K562 (cell line): ENCODE data around the gene MPHOSPH9. TPM values are rescaled to one million over a fixed set of nuclear protein-coding genes. Genes with fewer than 3 reads are reported as not detected.

Experiments
- FOXP4 ChIP-seq: sonication (generic); formaldehyde crosslinking; IDR thresholded peaks from 2 replicates; pipeline ENCODE4 v1.8.0; 2022; ENCODE audit warnings: mild to moderate bottlenecking, missing genetic modification reagents, borderline replicate concordance
- LEF1 ChIP-seq: fragments of 450-650 bp; IDR thresholded peaks from 2 replicates; pipeline ENCODE4 v1.6.1; 2016; ENCODE audit warnings: mild to moderate bottlenecking
- MLLT1 ChIP-seq, 2 experiments: fragments of 450-650 bp; IDR thresholded peaks; 2 replicates each; pipeline ENCODE4 v1.6.1; 2016
- polyA plus RNA-seq, 8 experiments: library from polyadenylated mRNA; depleted of rRNA in 4 of 8; stranded (reverse) in 5 of 8; unstranded in 3 of 8; fragments of >200 nt; fragmentation: Nextera tagmentation in 2 of 8; fragmentation: Illumina TruSeq in 1 of 8; extraction: Ambion mirVana in 2 of 8; extraction: Trizol in 1 of 8; gene quantifications; 2 replicates each; pipeline versions ENCODE4 v1.2.1 to v1.2.3, GENCODE V29; 2011 to 2014; ENCODE audit warnings: inconsistent platforms in 1 of 8, missing spikeins in 1 of 8
- total RNA-seq, 7 experiments: library from RNA; depleted of rRNA in 6 of 7; stranded (reverse); fragments of >200 nt in 6 of 7; fragmentation: Illumina TruSeq in 2 of 7; extraction: Trizol in 2 of 7; gene quantifications; 2 replicates each; pipeline versions ENCODE4 v1.2.1 to v1.2.3, GENCODE V29; 2011 to 2021; ENCODE audit warnings: low replicate concordance in 1 of 7
- TF ChIP-seq, protein P1 (sequence below): fragments of 250-450 bp; sonication (Bioruptor Pico); IDR thresholded peaks from 2 replicates; pipeline ENCODE4 v1.5.0; 2021

The MPHOSPH9 gene
- total and polyA plus RNA-seq, 9 of the 15 experiments (the other 6 are each of a cell fraction or from before 2014, with no cell fraction given) = 14.2 to 103 (median 54.5) TPM

GRCh38 chr12:123233505-123234308, 766 bp upstream of the MPHOSPH9 start (continued):
- peak in 1 of 2 experiments; percentile 54; a peak in 1 of 4 replicates for TF ChIP-seq MLLT1 (IDR thresholded peaks at IDR 0.05)
- no peak for TF ChIP-seq LEF1
- peak; percentile 28; the same call in 1 of the 2 replicates for TF ChIP-seq FOXP4 (CRISPR knock-in tag)
- TF ChIP-seq, protein P1, sequence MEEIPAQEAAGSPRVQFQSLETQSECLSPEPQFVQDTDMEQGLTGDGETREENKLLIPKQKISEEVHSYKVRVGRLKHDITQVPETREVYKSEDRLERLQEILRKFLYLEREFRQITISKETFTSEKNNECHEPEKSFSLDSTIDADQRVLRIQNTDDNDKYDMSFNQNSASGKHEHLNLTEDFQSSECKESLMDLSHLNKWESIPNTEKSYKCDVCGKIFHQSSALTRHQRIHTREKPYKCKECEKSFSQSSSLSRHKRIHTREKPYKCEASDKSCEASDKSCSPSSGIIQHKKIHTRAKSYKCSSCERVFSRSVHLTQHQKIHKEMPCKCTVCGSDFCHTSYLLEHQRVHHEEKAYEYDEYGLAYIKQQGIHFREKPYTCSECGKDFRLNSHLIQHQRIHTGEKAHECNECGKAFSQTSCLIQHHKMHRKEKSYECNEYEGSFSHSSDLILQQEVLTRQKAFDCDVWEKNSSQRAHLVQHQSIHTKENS (CRISPR knock-in tag) = no peak
